Prostate gland (tissue), 2 donors: ENCODE data around the gene SFN. TPM values are rescaled to one million over a fixed set of nuclear protein-coding genes. Genes with fewer than 3 reads are reported as not detected.

ENCODE experiments used
- DNase-seq: peaks from one replicate; pipeline ENCODE4 v3.0.0-alpha.2; 2019; ENCODE audit warnings: low spot score
- H3K27ac ChIP-seq, 2 donors: fragments of 200-600 bp; sonication (generic); 2 replicates each; pipeline ENCODE4 v1.5.1; 2017 to 2019
- H3K27me3 ChIP-seq: fragments of 200-600 bp; sonication (generic); replicated peaks from 2 replicates; pipeline ENCODE4 v1.5.1; 2019; ENCODE audit not compliant: insufficient read depth
- H3K36me3 ChIP-seq, 2 donors: fragments of 200-600 bp; sonication (generic); 1 replicate in 1 of 2; 2 replicates in 1 of 2; pipeline versions ENCODE4 v1.5.1 to v1.8.1; 2017 to 2019
- H3K4me1 ChIP-seq: fragments of 200-600 bp; sonication (generic); replicated peaks from 2 replicates; pipeline ENCODE4 v1.5.1; 2019
- H3K4me3 ChIP-seq, 2 donors: fragments of 200-600 bp; sonication (generic); 2 replicates each; pipeline ENCODE4 v1.5.1; 2017 to 2019
- H3K9me3 ChIP-seq: fragments of 200-600 bp; sonication (generic); 2 replicates; pipeline ENCODE4 v1.5.1; 2017
- CTCF ChIP-seq, 4 experiments: fragments of 200-600 bp in 2 of 4; fragments of 450-650 bp in 2 of 4; sonication (generic) in 2 of 4; IDR thresholded peaks; 1 replicate in 3 of 4; 2 replicates in 1 of 4; pipeline ENCODE4 v1.5.1; 2016 to 2019; ENCODE audit warnings: antibody characterized with exemption in 4 of 4, mild to moderate bottlenecking in 2 of 4, moderate library complexity in 2 of 4
- POLR2A ChIP-seq: fragments of 450-650 bp; IDR thresholded peaks from one replicate; pipeline ENCODE4 v1.6.1; 2016; ENCODE audit warnings: antibody characterized with exemption, mild to moderate bottlenecking
- POLR2AphosphoS5 ChIP-seq: sonication (generic); formaldehyde crosslinking; IDR thresholded peaks from one replicate; pipeline ENCODE4 v1.6.1; 2017; ENCODE audit warnings: antibody characterized with exemption
- WGBS: methylation state at CpG from one replicate; pipeline ENCODE4 v1.1.5; 2018; 5-methylcytosine and 5-hydroxymethylcytosine counted together
- intact Hi-C: fragments of 100-400 bp; cut with DNase I; formaldehyde crosslinking; loops from one replicate; pipeline ENCODE4 v1.14.2; 2022
- total RNA-seq, 2 donors: library from RNA; depleted of rRNA; stranded (reverse); fragments of >200 nt; gene quantifications; one replicate each; pipeline ENCODE4 v1.1.0, GENCODE V29; 2016

Gene SFN
- total RNA-seq, 2 donors from 2014 or later = 39.2 to 80.7 TPM

DNA sequence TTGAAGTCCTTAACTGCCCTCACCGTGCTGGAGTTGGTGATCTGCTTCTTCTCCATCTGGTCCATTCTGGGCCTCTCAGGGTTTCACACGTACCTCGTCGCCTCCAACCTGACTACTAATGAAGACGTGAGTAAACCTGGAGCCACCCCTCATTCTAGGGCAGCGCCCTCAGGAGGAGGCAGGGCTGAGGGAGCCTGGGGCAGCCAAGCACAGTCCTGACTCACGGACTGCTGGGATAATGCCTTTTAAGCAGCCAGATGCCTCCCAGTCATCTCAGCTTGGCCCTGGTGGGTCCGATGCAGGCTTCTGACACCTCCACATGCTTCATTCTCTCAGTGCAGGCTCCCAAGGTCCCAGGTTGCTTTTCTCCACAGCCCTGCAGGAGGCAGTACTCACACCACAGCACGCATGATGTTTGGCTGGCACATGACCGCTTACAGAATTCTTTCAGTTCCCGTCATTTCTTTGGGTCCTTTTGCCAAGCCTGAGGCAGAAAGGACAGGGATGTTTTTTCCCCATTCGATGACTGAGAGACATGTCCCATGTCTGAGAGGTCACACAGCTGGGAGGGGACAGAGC is 11.8 kb upstream of the SFN start:
- H3K36me3 ChIP-seq = peaks cover 0 to 32% of the 10 kb centered on the region in 2 donors

DNA sequence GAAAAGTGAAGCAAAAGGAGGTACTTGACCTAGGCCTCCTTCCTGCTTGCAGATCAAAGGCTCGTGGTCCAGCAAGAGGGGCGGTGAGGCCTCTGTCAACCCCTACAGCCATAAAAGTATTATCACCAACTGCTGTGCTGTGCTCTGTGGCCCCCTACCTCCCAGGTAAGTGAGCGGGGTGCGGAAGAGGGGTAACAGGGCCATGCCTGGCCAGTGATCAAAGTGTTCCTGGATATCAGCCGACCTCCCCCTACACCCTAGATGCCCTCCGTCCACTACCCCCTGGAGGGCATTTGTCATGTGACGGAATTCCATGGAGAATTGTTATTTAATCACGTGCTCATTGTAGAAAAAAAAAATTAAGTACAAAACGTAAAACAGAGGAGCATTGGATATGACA is 10.2 kb upstream of the SFN start:
- WGBS = 71% methylated on average over 9 of the region's 9 CpGs
- Histone ChIP-seq H3K36me3 (peaks cover 0 to 32% of the 10 kb centered on the region in 2 donors), H3K27ac (no peak overlapping the region), H3K4me3 (no peak overlapping the region), H3K9me3 (no peaks in the 10 kb centered on the region), H3K4me1 (peaks cover 26% of the 10 kb centered on the region), H3K27me3 (no peaks in the 10 kb centered on the region)
- no peak for DNase-seq
- intact Hi-C loops = loop anchor here (2.0 kb wide), 1 partner anchor 24 kb away; no protein-coding TSS in a partner anchor
- TF ChIP-seq CTCF (IDR thresholded peaks at IDR 0.05) (no peak), POLR2AphosphoS5 (no peak), POLR2A (no peak)

More for the DNA sequence above, 11.8 kb upstream of the SFN start:
- Histone ChIP-seq H3K27ac (no peak overlapping the region), H3K27me3 (no peaks in the 10 kb centered on the region), H3K4me3 (no peak overlapping the region), H3K4me1 (peaks cover 11% of the 10 kb centered on the region), H3K9me3 (no peaks in the 10 kb centered on the region)
- no peak for DNase-seq
- TF ChIP-seq POLR2AphosphoS5 = no peak
- TF ChIP-seq POLR2A = no peak
- TF ChIP-seq CTCF (IDR thresholded peaks at IDR 0.05) = no peak
- 81% methylated on average over 12 of the region's 12 CpGs for WGBS
- intact Hi-C loops = no loop called here

GRCh38 chr1:26853156-26853555 is 9.8 kb upstream of the SFN start:
- DNase-seq = peak; percentile 94
- H3K27ac ChIP-seq = peak overlapping the region; percentile 30 to 85
- no peaks in the 10 kb centered on the region for H3K9me3 ChIP-seq
- TF ChIP-seq CTCF (IDR thresholded peaks at IDR 0.05) = peak; percentile 77 to 94 (median 90)
- TF ChIP-seq POLR2AphosphoS5 = peak; percentile 73
- no peak for TF ChIP-seq POLR2A
- H3K4me1 ChIP-seq = peaks cover 28% of the 10 kb centered on the region
- H3K27me3 ChIP-seq = no peaks in the 10 kb centered on the region
- H3K4me3 ChIP-seq = no peak overlapping the region
- H3K36me3 ChIP-seq = peaks cover 0 to 27% of the 10 kb centered on the region in 2 donors
- WGBS = 19% methylated on average over 3 of the region's 3 CpGs
- intact Hi-C loops = loop anchor here (2.0 kb wide), 1 partner anchor 24 kb away; no protein-coding TSS in a partner anchor

GRCh38 chr1:26853600-26853999 is 9.3 kb upstream of the SFN start:
- WGBS = 89% methylated on average over 10 of the region's 10 CpGs
- Histone ChIP-seq H3K27ac (peak overlapping the region; percentile 30 to 85), H3K9me3 (no peaks in the 10 kb centered on the region), H3K27me3 (no peaks in the 10 kb centered on the region), H3K36me3 (peaks cover 0 to 23% of the 10 kb centered on the region in 2 donors), H3K4me1 (peaks cover 28% of the 10 kb centered on the region), H3K4me3 (no peak overlapping the region)
- intact Hi-C loops = loop anchor here (2.0 kb wide), 1 partner anchor 23 kb away; no protein-coding TSS in a partner anchor
- TF ChIP-seq CTCF (IDR thresholded peaks at IDR 0.05) = no peak
- no peak for TF ChIP-seq POLR2AphosphoS5
- TF ChIP-seq POLR2A = no peak
- no peak for DNase-seq

DNA sequence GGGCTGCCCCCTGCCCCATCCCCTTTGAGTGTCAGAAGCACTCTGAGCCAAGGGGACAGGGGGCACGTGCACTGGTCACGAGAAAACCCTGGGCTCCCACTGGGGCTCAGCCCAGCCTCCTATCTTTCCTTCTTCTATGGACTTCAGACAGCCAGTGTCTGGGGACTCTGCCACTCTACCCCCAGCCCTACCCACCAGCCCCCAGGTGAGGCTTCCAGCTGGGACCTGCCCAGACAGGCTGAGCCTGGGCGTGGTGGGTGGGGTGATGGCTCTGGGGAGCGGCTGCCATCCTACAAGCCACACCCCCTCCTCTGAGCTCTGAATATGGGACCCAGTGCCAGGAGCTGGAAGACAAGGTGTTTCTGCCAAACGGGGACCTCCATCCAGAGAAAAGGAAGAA is 8.0 kb upstream of the SFN start:
- no peaks in the 10 kb centered on the region for H3K9me3 ChIP-seq
- intact Hi-C loops = no loop called here
- DNase-seq = peak; percentile 74
- TF ChIP-seq POLR2AphosphoS5 (peak; percentile 47), CTCF (IDR thresholded peaks at IDR 0.05) (no peak)
- no peak overlapping the region for H3K4me3 ChIP-seq
- 48% methylated on average over 5 of the region's 5 CpGs for WGBS
- peaks cover 28% of the 10 kb centered on the region for H3K4me1 ChIP-seq
- no peaks in the 10 kb centered on the region for H3K27me3 ChIP-seq
- peak overlapping the region; percentile 71 to 85 for H3K27ac ChIP-seq
- H3K36me3 ChIP-seq = peaks cover 0 to 20% of the 10 kb centered on the region in 2 donors
